Stimulated activated CD8-positive, alpha-beta memory T cell treated with anti-CD3 and anti-CD28 coated beads, Interleukin-4, amount 100 ng/mL, for 1 hour (primary cell): Measurements from ENCODE around the gene EEPD1.

Experiments
- DNase-seq, 2 donors: peaks; one replicate each; pipeline ENCODE4 v3.0.0-alpha.2; 2020; ENCODE audit warnings: low read depth in 2 of 2, low spot score in 1 of 2

EEPD1 gene

GRCh38 chr7:36299223-36299774, 146.2 kb downstream of the EEPD1 start:
- DNase-seq = no peak

- DNase-seq = no peak
These were observed 146.8 kb downstream of the EEPD1 start for GRCh38 chr7:36299823-36300341.

DNA sequence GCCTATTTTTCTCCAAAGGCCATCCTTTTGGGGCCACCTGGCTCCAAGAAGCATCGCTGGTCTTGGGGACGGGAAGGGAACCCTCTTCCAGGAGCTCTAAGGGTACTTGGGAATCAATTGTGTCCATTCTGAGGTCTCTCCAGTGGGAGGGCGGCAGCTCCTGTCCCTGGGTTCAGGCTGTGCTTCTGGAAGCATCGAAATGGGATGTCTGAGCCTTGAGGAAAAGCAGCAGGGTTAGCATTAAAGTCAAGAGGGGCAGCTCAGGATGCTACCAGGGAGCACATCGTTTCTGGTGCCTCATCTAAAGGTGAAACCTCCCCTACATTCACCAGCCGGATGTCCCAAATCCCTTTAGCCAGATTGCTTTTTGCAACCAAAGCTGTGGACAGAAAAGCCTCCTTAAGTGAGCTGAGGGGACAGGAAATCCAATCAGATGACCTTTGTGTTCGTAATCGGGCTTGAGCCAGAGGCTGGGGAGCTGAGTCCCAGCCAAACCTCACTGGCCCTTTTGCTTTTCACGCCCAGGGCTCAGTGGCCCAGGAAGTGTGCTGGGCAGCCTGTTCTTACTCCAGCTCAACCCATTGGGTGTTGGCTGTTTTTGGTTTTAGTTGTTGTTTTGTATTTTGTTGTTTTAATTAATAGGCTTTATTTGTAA, 147.8 kb downstream of the EEPD1 start:
- no peak for DNase-seq

DNA sequence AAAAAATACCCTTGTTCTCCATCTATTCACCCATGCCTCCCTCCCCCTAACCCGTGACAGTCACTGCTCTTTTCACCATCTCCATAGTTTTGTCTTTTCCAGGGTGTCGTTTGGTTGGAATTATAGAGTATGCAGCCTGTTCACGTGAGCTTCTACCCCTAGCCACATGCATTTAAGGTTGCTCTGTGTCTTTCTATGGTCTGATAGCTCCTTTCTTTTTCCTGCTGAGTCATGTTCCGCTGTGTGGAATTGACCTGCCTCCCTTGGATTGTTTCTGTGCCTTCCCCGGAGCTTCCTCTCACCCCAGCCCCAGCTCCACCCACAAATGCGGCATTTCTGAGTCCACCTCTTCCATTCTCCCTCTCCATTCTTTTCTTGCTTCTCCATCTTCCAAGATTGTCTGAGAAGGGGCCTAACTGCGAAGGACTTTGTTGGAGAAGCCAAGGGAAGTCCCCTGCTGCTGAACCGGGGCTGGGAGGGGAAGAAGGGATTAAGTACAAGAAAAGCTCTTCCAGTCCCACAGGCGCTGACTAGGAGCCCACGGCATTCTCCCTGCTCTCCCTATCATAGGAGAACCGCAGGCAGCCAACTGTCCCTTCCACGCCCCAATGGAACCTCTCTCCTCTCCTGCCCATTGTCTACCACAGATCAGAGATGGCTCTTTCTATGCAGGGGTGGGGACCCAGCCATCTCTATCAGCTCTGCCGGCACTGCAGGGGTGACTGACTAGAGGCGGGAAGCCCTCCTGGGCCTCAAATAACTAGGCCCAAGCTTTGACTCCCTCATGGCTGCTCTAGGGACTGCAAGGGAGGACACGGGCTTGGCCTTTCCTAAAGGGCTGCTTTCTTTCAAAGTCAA, 149.1 kb downstream of the EEPD1 start:
- no peak for DNase-seq

GRCh38 chr7:36303202-36304098, 150.4 kb downstream of the EEPD1 start:
- DNase-seq = no peak

DNA sequence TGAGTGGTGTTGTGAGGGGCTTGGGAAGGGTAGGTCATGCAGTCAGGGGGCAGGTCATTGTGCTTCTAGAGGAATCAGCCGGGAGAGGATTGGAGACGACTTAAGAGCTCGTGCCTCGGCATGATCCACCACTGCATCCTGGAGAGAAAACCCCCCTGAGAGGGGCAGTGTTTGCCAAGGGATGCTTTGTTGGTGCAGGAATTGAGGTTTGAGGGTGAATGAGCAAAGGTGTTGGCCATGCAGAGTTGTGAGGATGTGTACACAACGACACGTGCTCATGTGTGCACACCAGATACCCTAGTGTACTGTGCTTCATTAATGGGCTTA, 151.0 kb downstream of the EEPD1 start:
- DNase-seq = no peak

DNA sequence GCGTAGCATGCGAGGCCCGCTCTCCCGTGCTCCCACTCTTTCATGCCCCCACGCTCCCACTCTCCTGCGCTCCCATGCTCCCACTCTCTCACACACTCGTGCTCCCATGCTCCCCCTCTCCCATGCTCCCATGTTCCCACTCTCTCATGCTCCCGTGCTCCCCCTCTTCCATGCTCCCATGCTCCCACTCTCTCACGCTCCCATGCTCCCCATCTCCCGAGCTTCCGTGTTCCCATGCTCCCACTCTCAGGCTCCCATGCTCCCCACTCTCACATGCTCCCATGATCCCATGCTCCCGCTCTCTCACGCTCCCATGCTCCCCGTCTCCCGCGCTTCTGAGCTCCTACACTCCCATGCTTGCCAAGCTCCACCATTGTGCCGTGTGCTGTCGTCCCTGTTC, 152.2 kb downstream of the EEPD1 start:
- no peak for DNase-seq

GRCh38 chr7:36305648-36306047, 152.6 kb downstream of the EEPD1 start:
- DNase-seq = no peak

DNA sequence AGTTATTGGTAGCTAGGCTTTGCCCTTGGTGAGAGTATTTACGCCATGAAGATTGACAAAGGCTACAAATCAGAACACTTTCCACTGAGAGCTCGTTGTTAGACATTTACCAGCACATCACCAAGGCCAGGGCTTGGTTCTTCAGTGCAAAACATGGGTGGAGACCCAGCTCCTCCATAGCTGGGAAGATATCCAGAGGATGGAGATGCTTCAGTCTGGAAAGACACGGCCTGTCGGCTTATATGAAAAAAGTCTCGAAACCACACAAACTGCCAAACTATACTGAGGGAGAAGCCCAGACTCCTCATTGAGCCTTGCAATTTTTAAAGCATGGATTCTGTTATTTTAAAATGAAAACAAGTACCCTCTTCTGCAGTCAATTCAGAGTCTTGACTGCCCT, 153.2 kb downstream of the EEPD1 start:
- no peak for DNase-seq

- DNase-seq = no peak
These were observed 153.7 kb downstream of the EEPD1 start for GRCh38 chr7:36306722-36307121.

- DNase-seq = no peak
These were observed 155.0 kb downstream of the EEPD1 start for GRCh38 chr7:36308031-36308430.

- DNase-seq = no peak
These were observed 156.2 kb downstream of the EEPD1 start for GRCh38 chr7:36309301-36309700.

GRCh38 chr7:36309716-36310115, 156.7 kb downstream of the EEPD1 start:
- DNase-seq = no peak

DNA sequence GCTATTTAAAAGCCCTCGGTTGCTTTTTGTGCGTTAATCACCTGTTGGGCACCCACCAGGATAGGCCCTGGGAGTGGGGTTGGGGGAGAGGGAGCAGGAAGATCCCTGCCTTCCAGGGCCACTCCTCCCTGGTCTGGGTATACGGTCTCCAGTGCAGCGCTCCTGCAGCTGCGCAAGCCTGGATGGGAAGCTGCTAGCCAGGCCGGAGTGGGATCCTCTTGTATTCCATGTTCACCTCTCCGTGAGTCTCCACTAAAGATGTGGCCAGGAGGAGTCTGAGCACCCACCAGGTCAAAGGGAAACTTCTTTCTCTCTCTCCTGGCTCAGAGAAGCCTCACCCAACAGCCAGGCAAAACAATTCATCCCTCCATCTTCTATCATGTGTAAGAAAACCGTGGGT, 157.8 kb downstream of the EEPD1 start:
- no peak for DNase-seq

GRCh38 chr7:36311539-36311938, 158.5 kb downstream of the EEPD1 start:
- DNase-seq = no peak

GRCh38 chr7:36312064-36312914, 159.2 kb downstream of the EEPD1 start:
- DNase-seq = no peak

- no peak for DNase-seq
These were observed 159.9 kb downstream of the EEPD1 start for GRCh38 chr7:36312915-36313334.

DNA sequence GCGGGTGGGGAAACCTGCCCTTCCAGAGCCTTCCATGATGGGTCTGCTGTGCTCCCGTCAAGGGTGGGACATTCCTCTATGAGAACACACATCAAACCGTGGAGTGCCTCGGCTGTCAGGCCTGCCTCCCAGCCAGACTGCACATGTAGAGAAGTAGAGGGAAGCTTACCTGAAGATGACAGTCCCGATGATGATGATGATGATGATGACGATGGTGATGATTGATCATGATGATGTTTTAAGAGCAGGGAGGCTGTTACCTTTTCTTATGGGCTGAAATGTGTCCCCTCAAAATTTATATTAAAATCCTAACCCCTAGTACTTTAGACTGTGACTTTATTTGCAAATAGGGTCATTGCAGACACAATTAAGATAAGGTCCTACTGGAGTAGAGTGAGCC, 160.6 kb downstream of the EEPD1 start:
- no peak for DNase-seq

DNA sequence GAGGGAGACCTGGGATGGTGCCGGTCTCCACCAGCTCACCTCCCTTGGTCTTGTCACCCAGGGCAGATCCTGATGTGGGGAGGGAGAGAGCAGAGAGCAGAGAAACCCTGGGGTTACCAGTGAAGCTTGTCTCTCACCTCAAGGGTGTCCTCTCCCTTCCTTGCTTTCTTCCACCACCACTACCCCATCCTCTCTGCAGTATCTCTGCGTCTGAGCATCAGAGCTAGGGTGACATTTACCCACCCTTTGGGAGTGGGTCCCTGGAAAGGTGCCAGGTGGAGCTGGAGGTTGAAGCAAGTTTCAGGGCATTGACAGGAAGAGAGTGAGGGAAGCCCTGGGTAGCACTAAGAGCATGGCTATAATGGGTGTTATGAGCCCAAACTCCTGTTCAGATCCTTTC, 161.4 kb downstream of the EEPD1 start:
- no peak for DNase-seq

GRCh38 chr7:36315309-36315944, 162.4 kb downstream of the EEPD1 start:
- no peak for DNase-seq
